Common myeloid progenitor, CD34-positive (primary cell): ENCODE data around the gene CNKSR3.
A peak's percentile ranks its signal among the peaks of the same experiment; 100 is the strongest.

ENCODE experiments used
- CTCF ChIA-PET: fragments of 350-600 bp; sonication (Branson Sonifier 250); formaldehyde crosslinking; loops from one replicate; lab custom pipeline; 2021; ENCODE audit warnings: antibody characterized with exemption; lab: Charles Lee
- POLR2A ChIA-PET: fragments of 350-600 bp; sonication (Branson Sonifier 250); formaldehyde crosslinking; loops from one replicate; lab custom pipeline; 2021; ENCODE audit warnings: antibody characterized with exemption; lab: Charles Lee
- DNase-seq, 3 donors: peaks; one replicate each; pipeline versions ENCODE4 v3.0.0 to v3.0.0-alpha.2; 2013
- H3K27ac ChIP-seq, 2 experiments: 1 replicate in 1 of 2; 2 replicates in 1 of 2; pipeline ENCODE4 v1.7.0; 2013; ENCODE audit warnings: inconsistent platforms in 2 of 2, low read length in 2 of 2, mild to moderate bottlenecking in 2 of 2, low read depth in 1 of 2, moderate library complexity in 1 of 2; ENCODE audit not compliant: severe bottlenecking in 2 of 2, insufficient read depth in 1 of 2, poor library complexity in 1 of 2
- H3K27me3 ChIP-seq, 5 experiments: replicated peaks in 2 of 5; 1 replicate in 3 of 5; 2 replicates in 2 of 5; pipeline versions ENCODE4 v1.6.1 to v1.7.0; 2013; ENCODE audit warnings: low read length in 4 of 5, mild to moderate bottlenecking in 2 of 5, moderate library complexity in 2 of 5, inconsistent platforms in 1 of 5; ENCODE audit not compliant: insufficient read depth in 5 of 5, control insufficient read depth in 4 of 5
- H3K36me3 ChIP-seq, 4 experiments: 1 replicate in 2 of 4; 2 replicates in 2 of 4; pipeline versions ENCODE4 v1.6.1 to v1.7.0; 2013; ENCODE audit warnings: low read length in 3 of 4, control low read depth in 1 of 4, mild to moderate bottlenecking in 1 of 4; ENCODE audit not compliant: control insufficient read depth in 4 of 4, insufficient read depth in 4 of 4
- H3K4me1 ChIP-seq, 4 experiments: 1 replicate in 3 of 4; 2 replicates in 1 of 4; pipeline versions ENCODE4 v1.6.1 to v1.7.1; 2013; ENCODE audit warnings: low read length in 3 of 4, mild to moderate bottlenecking in 3 of 4, control low read depth in 1 of 4, inconsistent platforms in 1 of 4, moderate library complexity in 1 of 4; ENCODE audit not compliant: control insufficient read depth in 4 of 4, insufficient read depth in 4 of 4; ENCODE audit errors: control extremely low read depth in 1 of 4
- H3K4me3 ChIP-seq, 7 experiments: 1 replicate in 4 of 7; 2 replicates in 3 of 7; pipeline versions ENCODE4 v1.5.1 to v1.7.0; 2013; ENCODE audit warnings: mild to moderate bottlenecking in 7 of 7, low read length in 6 of 7, moderate library complexity in 6 of 7, inconsistent platforms in 2 of 7, low read depth in 2 of 7, control low read depth in 1 of 7; ENCODE audit not compliant: insufficient read depth in 4 of 7, control insufficient read depth in 1 of 7; ENCODE audit errors: extremely low read depth in 1 of 7
- H3K9me3 ChIP-seq, 5 experiments: 1 replicate in 4 of 5; 2 replicates in 1 of 5; pipeline versions ENCODE4 v1.6.1 to v1.7.1; 2013; ENCODE audit warnings: low read length in 4 of 5, mild to moderate bottlenecking in 2 of 5, inconsistent platforms in 1 of 5, low read depth in 1 of 5, moderate library complexity in 1 of 5; ENCODE audit not compliant: control insufficient read depth in 4 of 5, insufficient read depth in 2 of 5; ENCODE audit errors: control extremely low read depth in 1 of 5
- WGBS: methylation state at CpG from one replicate; pipeline ENCODE4 v1.1.5; 2013; ENCODE audit not compliant: insufficient coverage; 5-methylcytosine and 5-hydroxymethylcytosine counted together

The CNKSR3 gene

DNA sequence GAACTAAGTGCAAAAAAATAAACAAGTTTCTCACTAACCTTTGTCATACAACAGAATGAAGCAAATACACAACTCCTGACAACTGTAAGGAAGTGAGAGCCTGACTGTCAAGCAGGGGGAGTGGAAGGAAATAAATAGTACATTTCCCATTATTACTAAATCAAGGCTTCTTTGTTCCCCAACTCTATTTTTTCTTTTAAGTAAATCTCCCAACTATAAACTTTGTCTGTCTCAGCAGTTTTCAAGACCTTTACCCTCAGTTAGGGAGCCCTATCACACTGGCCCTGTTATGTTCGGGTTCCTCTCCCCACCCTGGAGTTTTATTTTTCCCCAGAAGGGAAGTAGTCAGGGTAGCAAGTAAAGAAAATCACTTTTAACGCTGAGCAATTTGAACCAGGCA is 129.7 kb downstream of the CNKSR3 start:
- peaks cover 0 to 4% (median 0%) of the 10 kb centered on the region in 5 experiments for H3K9me3 ChIP-seq
- WGBS, result 23% methylated on average over 2 of the region's 2 CpGs
- no peak overlapping the region for H3K27ac ChIP-seq
- peaks cover 0 to 3% (median 0%) of the 10 kb centered on the region in 4 experiments for H3K4me1 ChIP-seq
- no peaks in the 10 kb centered on the region for H3K27me3 ChIP-seq
- H3K36me3 ChIP-seq, result no peaks in the 10 kb centered on the region
- POLR2A ChIA-PET, result no interaction called here
- DNase-seq, result no peak
- CTCF ChIA-PET, result no interaction called here
- no peak overlapping the region for H3K4me3 ChIP-seq

DNA sequence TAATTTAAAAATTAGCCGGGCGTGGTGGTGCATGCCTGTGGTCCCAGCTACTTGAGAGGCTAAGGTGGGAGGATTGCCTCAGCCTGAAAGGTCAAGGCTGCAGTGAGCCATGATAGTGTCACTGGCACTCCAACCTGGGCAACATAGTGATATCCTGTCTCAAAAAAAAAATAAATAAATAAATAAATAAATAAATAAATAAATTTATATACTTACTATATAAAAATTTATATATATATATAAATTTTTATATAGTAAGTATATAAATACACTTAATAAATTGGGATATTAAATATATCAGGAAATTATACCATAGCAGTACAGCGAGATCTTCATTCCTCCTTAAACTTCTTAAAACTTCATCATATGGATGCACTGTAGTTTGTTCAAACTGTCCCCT is 130.9 kb downstream of the CNKSR3 start:
- Histone ChIP-seq H3K4me1 (peaks cover 0 to 3% (median 0%) of the 10 kb centered on the region in 4 experiments), H3K27me3 (no peaks in the 10 kb centered on the region), H3K36me3 (no peaks in the 10 kb centered on the region), H3K4me3 (no peak overlapping the region), H3K27ac (no peak overlapping the region), H3K9me3 (peaks cover 0 to 4% (median 0%) of the 10 kb centered on the region in 5 experiments)
- no peak for DNase-seq
- ChIA-PET POLR2A (interaction anchor here (0.6 kb wide), 1 partner anchor 174 kb away, joined by 3 read pairs; no protein-coding TSS in a partner anchor), CTCF (no interaction called here)
- WGBS, result 100% methylated on average over 2 of the region's 3 CpGs

DNA sequence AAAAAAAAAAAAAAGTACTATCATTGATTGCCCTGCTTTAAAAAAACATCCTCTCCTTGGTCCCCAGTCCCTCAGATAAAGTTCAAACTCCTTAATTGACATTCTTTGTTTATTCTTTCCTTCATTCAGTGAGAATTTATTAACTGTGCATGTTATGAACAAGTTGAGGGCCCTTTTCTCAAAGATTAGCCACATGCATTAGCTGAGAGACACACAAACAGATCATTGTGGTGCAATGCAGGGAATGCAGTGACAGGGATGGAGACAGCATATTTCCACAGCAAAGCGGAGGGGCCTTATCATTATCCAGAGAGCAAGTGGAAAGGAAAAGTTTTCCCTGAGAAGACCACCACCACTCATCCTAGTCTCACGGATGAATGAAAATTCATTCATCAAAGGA is 132.0 kb downstream of the CNKSR3 start:
- no peaks in the 10 kb centered on the region for H3K27me3 ChIP-seq

DNA sequence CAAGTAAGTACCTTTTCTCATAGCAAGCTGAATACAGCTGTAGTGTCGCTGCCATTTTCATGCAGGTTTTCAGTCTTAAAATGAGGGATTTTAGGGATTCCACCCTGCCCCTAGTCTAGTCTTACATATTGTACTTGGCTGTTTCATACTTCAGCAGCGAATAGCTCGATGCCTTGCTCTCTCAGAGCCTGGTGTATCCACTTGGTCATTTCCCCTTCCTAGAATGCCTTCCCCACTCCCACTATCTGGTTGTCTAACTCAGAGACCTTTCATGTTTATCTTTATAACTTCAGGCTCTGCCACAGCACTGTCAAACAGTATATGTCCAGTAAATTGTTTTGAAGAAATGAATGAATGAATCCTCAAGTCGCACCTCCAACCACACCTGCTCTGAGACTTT is 132.8 kb downstream of the CNKSR3 start:
- Histone ChIP-seq H3K4me1 (peaks cover 0 to 3% (median 0%) of the 10 kb centered on the region in 4 experiments), H3K36me3 (no peaks in the 10 kb centered on the region), H3K9me3 (no peaks in the 10 kb centered on the region), H3K4me3 (no peak overlapping the region), H3K27ac (no peak overlapping the region), H3K27me3 (no peaks in the 10 kb centered on the region)
- no peak for DNase-seq
- ChIA-PET POLR2A (no interaction called here), CTCF (no interaction called here)
- 90% methylated on average over 2 of the region's 4 CpGs for WGBS

More for the DNA sequence above, 132.0 kb downstream of the CNKSR3 start:
- POLR2A ChIA-PET, result no interaction called here
- peaks cover 0 to 3% (median 0%) of the 10 kb centered on the region in 4 experiments for H3K4me1 ChIP-seq
- DNase-seq, result no peak
- no peak overlapping the region for H3K27ac ChIP-seq
- no peak overlapping the region for H3K4me3 ChIP-seq
- 100% methylated on average over 1 of the region's 2 CpGs for WGBS
- H3K9me3 ChIP-seq, result peaks cover 0 to 4% (median 0%) of the 10 kb centered on the region in 5 experiments
- CTCF ChIA-PET, result no interaction called here
- H3K36me3 ChIP-seq, result no peaks in the 10 kb centered on the region

DNA sequence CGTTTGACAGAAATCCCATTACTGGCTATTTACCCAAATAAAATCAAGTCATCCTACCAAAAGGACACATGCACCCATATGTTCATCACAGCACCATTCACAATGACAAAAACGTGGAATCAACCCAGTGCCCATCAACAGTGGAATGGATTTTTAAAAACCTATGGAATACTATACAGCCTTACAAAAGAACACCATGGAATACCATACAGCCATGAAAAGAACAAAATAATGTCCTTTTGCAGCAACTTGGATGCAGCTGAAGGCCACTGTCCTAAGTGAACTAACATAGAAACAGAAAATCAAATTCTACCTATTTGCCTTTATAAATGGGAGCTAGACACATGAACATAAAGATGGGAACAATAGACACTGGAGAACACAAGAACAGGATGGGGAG is 136.5 kb downstream of the CNKSR3 start:
- CTCF ChIA-PET, result interaction anchor here (7.9 kb wide), 1 partner anchor 220 kb away, joined by 46 read pairs; no protein-coding TSS in a partner anchor
- WGBS, result 100% methylated on average over 1 of the region's 2 CpGs
- no peak overlapping the region for H3K4me3 ChIP-seq
- H3K4me1 ChIP-seq, result peaks cover 0 to 7% (median under 1%) of the 10 kb centered on the region in 4 experiments
- DNase-seq, result no peak
- no peaks in the 10 kb centered on the region for H3K9me3 ChIP-seq
- POLR2A ChIA-PET, result no interaction called here
- H3K27me3 ChIP-seq, result no peaks in the 10 kb centered on the region
- H3K36me3 ChIP-seq, result no peaks in the 10 kb centered on the region
- H3K27ac ChIP-seq, result no peak overlapping the region

DNA sequence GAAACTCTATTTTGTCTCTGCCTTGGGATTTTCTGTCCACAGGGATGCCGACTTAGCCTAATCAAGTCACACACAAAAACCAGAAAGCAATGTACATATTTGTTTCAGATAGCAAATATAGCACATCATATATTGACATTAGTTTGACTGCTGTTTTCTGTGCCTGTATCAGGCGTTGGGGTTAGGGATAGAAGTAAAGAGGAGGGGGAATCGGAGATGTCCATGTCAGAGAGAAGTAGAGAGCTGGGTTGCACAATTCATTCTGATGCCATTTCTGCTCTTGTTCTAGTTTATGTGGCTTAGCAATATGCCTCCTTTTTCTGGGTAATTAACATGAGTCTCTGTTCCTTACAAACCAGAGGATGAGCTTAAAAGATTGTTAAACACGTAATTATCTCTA is 139.2 kb downstream of the CNKSR3 start:
- H3K27me3 ChIP-seq, result no peaks in the 10 kb centered on the region
- peaks cover 0 to 7% (median under 1%) of the 10 kb centered on the region in 4 experiments for H3K4me1 ChIP-seq
- DNase-seq, result no peak
- ChIA-PET CTCF (interaction anchor here (0.6 to 7.9 kb wide), 23 partner anchors 9 to 287 kb away, joined by 3 to 46 read pairs (median 4); no protein-coding TSS in a partner anchor), POLR2A (no interaction called here)
- no peak overlapping the region for H3K4me3 ChIP-seq
- no peak overlapping the region for H3K27ac ChIP-seq
- 100% methylated on average over 1 of the region's 4 CpGs for WGBS
- no peaks in the 10 kb centered on the region for H3K36me3 ChIP-seq
- no peaks in the 10 kb centered on the region for H3K9me3 ChIP-seq

DNA sequence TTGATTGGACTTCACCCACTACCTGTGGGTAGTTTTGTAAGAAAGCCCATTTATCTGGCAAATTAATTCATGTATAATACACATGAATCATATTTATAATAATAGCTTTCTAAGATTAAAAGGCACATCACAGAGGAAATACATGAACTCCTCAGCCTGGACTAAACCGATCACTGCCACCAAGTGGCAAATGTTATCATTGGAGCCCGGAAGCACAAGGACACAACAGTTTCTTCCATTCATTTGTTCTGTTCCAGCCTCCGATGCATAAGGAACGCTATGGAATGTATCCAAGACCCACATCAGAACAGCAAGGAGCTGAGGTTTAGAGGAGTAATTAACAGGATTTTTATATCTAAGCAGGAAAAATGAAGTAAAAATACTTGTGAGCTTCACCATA is 139.9 kb downstream of the CNKSR3 start:
- no peaks in the 10 kb centered on the region for H3K27me3 ChIP-seq
- peak overlapping the region in 1 of 7 experiments; percentile 52 for H3K4me3 ChIP-seq
- H3K9me3 ChIP-seq, result no peaks in the 10 kb centered on the region
- H3K27ac ChIP-seq, result no peak overlapping the region
- no peaks in the 10 kb centered on the region for H3K36me3 ChIP-seq
- H3K4me1 ChIP-seq, result peaks cover 0 to 7% (median under 1%) of the 10 kb centered on the region in 4 experiments
- peak in 2 of 3 donors; percentile 65 to 72 for DNase-seq
- 0% methylated on average over 2 of the region's 4 CpGs for WGBS
- ChIA-PET CTCF (interaction anchor here (0.6 to 7.9 kb wide), 30 partner anchors 8 to 287 kb away, joined by 3 to 46 read pairs (median 4); no protein-coding TSS in a partner anchor), POLR2A (no interaction called here)
